Globus pallidus (tissue), 1 donor: ENCODE measurements around the gene FYB1.
"Not testable (repeated sequence)": the region's sequence is repeated elsewhere in the genome, so short reads cannot be mapped to it uniquely, and the experiment has no call there.

Experiments used
- DNase-seq: peaks from one replicate; pipeline ENCODE4 v3.0.0-alpha.2; 2015; ENCODE audit warnings: low spot score

Gene FYB1

GRCh38 chr5:39187831-39188731 is 31.3 kb downstream of the FYB1 start:
- no peak for DNase-seq

GRCh38 chr5:39186722-39187539 is 32.4 kb downstream of the FYB1 start:
- DNase-seq = no peak

DNA sequence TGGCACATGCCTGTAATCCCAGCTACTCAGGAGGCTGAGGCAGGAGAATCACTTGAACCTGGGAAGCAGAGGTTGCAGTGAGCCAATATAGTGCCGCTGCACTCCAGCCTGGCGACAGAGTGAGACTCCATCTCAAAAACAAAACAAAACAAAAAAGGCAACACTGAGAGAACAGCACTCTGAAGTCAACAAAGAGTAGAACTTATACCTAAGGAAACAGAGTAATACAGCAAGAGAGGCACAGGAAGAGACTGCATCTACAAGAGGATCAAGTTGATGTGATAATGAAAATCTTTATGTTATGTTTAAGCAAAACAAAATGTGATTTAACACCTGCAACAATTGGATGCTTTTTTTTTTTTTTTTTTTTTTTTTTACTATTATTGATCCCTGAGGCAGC is 33.1 kb downstream of the FYB1 start:
- no peak for DNase-seq

DNA sequence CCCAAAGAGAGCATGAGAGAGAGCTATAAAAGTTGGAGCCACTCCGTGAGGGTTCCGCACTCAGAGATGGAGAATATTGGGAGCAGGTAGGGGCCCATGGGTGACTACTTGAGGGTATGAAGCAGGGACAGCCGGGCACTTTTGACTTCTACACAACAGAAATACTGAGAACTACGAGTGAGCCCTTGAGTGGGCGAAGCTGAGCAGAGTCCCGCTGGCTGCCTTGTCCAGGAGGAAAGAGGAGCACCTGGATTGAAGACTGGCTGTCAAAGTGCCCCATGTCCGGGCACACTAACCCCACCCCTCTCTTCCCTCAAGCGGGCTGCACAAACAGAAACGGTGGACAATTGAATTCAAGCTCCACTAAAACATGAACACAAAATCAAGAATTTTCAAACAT is 33.6 kb downstream of the FYB1 start:
- DNase-seq = no peak

GRCh38 chr5:39179561-39179960 is 39.8 kb downstream of the FYB1 start:
- DNase-seq = not testable (repeated sequence)

GRCh38 chr5:39178861-39179260 is 40.5 kb downstream of the FYB1 start:
- no peak for DNase-seq

DNA sequence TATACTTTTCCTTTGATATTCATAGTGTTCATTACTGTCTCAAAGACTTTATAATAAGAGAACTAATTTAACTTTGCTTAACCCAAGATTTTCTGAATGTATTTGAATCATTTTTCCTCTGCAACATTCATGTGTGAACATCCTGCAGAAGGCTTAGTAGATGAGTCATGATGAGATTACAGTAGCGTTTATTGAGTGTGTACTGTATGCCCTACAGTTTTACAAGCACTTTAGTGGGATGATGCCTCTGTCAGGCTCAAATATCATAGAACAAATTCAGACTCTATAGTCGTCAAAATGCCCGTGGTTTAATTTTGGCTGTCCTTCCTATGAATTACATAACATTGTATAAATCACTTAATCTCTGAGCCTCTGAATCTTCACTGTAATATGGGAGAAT is 41.2 kb downstream of the FYB1 start:
- no peak for DNase-seq

GRCh38 chr5:39177631-39177964 is 41.8 kb downstream of the FYB1 start:
- DNase-seq = no peak

DNA sequence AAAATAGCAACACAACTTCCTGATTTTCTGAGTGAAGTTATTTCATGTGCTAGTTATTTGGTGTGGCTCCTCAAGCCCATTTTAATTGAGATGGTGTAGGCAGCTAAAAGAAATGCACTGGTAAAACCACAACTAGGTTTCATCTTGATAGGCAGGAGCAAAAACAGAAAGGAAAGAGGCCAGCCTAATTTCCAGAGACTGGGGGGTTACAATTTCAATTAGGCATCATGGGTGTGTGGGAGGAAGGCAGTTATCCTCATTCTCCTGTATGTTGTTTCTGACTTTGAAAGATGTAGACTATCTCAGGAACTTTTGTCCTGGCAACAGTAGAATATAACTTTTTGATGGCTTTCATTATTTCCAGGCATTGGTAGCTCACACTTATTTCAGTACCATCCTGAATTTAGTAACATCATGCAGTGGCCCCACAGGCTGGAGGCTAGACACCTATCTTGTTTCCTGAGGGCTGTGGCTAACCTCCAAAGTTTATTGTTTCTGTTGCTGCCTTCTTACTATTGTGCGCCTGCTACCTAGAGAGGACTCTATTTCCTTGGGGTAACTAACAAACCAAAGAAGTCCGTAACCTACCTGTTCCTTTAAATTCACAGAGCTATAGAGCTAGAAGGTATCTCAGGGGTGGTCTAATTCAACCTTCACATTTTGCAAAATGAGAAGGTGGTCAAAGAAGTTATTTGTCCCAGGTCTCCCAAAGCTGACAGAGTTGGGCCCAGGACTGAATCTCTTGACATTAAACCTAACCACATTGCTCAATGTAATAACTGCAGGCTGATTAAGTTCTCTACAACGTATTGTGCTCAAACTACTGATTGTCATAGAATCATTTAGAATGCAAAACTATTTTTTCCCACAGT is 42.4 kb downstream of the FYB1 start:
- DNase-seq = no peak

GRCh38 chr5:39175273-39175955 is 43.9 kb downstream of the FYB1 start:
- no peak for DNase-seq

- DNase-seq = no peak
These were observed 46.3 kb downstream of the FYB1 start for GRCh38 chr5:39173069-39173468.

GRCh38 chr5:39172593-39172992 is 46.8 kb downstream of the FYB1 start:
- no peak for DNase-seq

- no peak for DNase-seq
These were observed 47.7 kb downstream of the FYB1 start for GRCh38 chr5:39171647-39172046.

DNA sequence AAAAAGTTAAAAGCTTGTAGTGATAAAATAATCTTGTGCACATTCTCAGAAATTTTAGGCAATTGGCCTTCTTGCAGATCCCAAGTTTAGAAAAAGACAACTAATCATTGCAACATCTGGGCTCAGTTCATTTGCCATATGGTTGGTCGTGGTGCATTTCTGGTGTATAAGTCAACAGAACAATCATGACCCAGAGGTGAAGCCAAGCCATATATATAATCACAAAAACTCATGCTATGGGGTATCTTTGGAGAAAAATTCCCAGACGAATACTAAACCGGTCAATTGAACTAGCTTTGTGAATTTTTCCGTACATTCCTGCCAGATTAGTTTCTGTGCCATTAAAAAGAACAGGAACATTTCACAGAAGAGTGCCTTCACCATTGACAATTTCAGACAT is 50.3 kb downstream of the FYB1 start:
- DNase-seq = no peak

- no peak for DNase-seq
These were observed 51.4 kb downstream of the FYB1 start for GRCh38 chr5:39167972-39168342.

DNA sequence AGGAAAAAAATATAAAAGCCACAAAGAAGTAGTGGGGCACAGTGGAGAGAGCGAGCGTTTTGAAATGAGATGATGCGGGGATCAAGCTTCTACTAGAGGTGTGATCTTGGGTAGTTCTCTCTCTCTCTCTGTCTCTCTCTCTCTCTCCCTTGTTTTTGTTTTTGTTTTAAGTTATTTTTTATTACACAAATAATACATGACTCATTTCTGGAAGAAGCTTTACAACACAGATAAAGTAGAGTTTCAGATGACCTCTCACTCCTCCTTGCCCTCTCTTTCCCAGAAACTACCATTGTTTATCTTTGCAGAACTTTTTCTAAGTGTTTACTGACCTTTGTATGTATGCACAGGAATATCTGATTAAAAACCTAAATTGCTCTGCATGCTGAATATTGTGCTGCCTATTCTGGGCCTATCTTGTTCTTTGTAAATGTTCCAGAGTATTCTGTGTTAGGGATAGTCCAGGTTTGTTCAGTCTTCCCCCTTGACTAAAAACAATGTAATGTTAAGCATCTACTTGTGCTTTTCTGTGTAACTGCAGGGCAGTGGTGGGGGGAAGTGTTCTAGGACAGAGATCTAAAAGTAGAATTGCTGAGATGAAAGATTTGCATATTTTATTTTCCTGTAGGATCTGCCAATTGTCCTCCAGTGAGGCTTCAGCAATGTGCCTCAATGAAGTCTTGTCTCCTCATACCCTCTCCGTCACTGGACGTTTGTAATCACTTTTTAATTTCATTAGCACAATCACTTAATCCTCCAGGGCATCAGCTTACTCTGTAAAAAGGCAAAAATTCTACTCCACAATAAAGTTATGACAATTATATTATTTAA is 52.0 kb downstream of the FYB1 start:
- no peak for DNase-seq

DNA sequence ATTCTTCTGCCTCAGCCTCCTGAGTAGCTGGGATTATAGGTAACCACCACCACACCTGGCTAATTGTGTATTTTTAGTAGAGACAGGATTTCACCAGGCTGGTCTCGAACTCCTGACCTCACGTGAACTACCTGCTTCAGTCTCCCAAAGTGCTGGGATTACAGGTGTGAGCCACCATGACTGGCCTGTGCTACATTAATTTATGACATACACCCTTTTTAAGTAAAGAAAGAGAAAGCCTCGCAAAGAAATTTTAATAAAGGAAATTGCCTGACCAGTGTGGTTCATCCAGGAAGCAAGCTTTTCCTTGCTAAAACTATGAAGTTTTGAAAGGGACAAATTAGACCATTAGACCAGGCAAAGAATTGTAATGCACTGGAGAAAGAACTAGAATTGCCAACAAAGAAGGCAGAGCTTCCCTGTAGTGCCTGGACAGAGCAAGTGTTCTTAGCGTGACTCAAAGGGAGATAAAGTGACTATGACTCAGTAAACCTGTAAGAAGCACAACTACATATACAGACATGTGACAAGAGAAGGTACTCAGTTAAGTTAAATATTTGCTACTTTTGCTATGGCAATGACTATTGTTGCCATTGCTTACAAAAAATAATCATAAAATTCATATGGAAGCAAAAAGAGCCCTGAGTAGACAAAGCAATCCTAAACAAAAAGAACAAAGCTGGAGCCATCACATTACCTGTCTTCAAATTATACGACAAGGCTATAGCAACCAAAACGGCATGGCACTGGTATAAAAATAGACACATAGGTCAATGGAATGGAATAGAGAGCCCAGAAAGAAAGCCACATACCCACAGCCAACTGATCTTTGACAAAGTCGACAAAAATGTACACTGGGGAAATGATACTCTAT is 54.6 kb downstream of the FYB1 start:
- DNase-seq = no peak

- DNase-seq = no peak
These were observed 55.3 kb downstream of the FYB1 start for GRCh38 chr5:39164016-39164415.

DNA sequence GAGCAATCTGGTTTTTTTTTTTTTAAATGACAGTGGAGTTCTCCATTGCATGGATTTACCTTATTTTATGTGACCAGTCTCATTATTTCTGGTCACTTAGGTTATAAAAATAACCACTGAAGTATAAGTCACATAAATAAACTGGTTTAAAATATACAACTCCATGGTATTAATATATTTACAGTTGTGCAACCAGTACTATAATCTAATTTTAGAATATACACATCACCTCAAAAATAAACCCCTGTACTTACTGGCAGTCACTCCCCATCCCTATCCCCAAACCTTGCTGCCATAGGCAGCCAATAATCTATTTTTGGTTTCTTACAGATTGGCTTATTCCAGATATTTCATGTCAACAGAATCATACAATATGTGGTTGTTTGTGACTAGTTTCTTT is 57.8 kb downstream of the FYB1 start:
- no peak for DNase-seq
